Activated CD4-positive, alpha-beta T cell treated with anti-CD3 and anti-CD28 coated beads, Interleukin-2, amount 50 U/mL, for 24 hours (primary cell): ENCODE results near the gene PSAP.

Experiments used
- DNase-seq, 2 donors: peaks; one replicate each; pipeline ENCODE4 v3.0.0-alpha.2; 2020; ENCODE audit warnings: low read depth in 1 of 2, low spot score in 1 of 2

Gene PSAP

GRCh38 chr10:71810048-71810750, 40.9 kb downstream of the PSAP start:
- no peak for DNase-seq

- no peak for DNase-seq
Measured at GRCh38 chr10:71809628-71810027, 41.4 kb downstream of the PSAP start.

- DNase-seq: no peak
Measured at GRCh38 chr10:71807557-71808510, 43.2 kb downstream of the PSAP start.

- DNase-seq: no peak
Measured at GRCh38 chr10:71806704-71807556, 44.1 kb downstream of the PSAP start.

- no peak for DNase-seq
Measured at GRCh38 chr10:71805776-71806703, 45.0 kb downstream of the PSAP start.

GRCh38 chr10:71804077-71804476, 47.0 kb downstream of the PSAP start:
- no peak for DNase-seq

GRCh38 chr10:71802715-71803488, 48.1 kb downstream of the PSAP start:
- DNase-seq: no peak

GRCh38 chr10:71802235-71802634, 48.8 kb downstream of the PSAP start:
- DNase-seq: no peak

GRCh38 chr10:71801361-71801760, 49.7 kb downstream of the PSAP start:
- no peak for DNase-seq

- no peak for DNase-seq
Measured at GRCh38 chr10:71799608-71800453, 51.2 kb downstream of the PSAP start.

GRCh38 chr10:71799112-71799511, 51.9 kb downstream of the PSAP start:
- DNase-seq: no peak

- DNase-seq: no peak
Measured at GRCh38 chr10:71798308-71798624, 52.8 kb downstream of the PSAP start.

GRCh38 chr10:71797533-71798307, 53.3 kb downstream of the PSAP start:
- DNase-seq: no peak

GRCh38 chr10:71796749-71797405, 54.2 kb downstream of the PSAP start:
- no peak for DNase-seq

- DNase-seq: no peak
Measured at GRCh38 chr10:71795248-71795647, 55.8 kb downstream of the PSAP start.

GRCh38 chr10:71790749-71791440, 60.2 kb downstream of the PSAP start:
- no peak for DNase-seq

GRCh38 chr10:71789871-71790270, 61.2 kb downstream of the PSAP start:
- no peak for DNase-seq
